PC-9 (cell line): ENCODE data around the gene PRR22.

Source experiments
- EZH2 ChIP-seq: fragments of 200-600 bp; sonication (generic); IDR thresholded peaks from 2 replicates; pipeline ENCODE4 v1.8.0; 2017; ENCODE audit warnings: antibody characterized with exemption, low read depth
- TF ChIP-seq, protein P1 (sequence below): fragments of 200-600 bp; sonication (generic); conservative IDR thresholded peaks from 2 replicates; pipeline ENCODE4 v1.6.1; 2017; ENCODE audit warnings: mixed run types, antibody characterized with exemption, mild to moderate bottlenecking, moderate library complexity

DNA sequence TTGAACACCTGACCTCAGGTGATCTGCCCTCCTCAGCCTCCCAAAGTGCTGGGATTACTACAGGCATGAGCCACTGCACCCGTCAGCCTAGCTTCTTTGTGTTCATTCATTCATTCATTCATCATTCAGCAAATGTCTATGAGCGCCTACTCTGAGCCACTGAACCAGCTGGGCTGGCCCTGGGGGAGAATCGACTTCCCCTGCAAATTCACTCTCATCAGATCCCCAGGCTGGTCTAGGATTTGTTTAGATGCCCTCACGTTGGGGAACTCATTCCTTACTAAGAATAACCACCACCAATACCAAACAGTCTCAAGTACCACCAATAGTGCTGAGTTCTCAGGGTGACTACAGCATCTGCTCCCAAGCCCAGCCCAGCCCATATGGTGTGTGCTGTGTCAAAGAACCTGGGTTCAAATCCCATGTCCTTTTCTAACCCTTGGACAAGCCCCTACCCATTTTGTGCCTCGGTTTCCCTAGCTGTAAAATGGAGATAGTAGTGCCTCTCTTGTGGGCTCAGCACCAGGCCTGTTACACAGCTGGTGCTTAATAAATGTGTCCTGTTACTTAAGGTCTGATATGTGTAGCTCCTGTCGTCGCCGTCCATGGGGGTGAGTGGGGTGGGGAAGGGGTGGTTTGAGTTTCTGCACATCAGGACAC lies 37.1 kb upstream of the PRR22 start:
- TF ChIP-seq, protein P1, sequence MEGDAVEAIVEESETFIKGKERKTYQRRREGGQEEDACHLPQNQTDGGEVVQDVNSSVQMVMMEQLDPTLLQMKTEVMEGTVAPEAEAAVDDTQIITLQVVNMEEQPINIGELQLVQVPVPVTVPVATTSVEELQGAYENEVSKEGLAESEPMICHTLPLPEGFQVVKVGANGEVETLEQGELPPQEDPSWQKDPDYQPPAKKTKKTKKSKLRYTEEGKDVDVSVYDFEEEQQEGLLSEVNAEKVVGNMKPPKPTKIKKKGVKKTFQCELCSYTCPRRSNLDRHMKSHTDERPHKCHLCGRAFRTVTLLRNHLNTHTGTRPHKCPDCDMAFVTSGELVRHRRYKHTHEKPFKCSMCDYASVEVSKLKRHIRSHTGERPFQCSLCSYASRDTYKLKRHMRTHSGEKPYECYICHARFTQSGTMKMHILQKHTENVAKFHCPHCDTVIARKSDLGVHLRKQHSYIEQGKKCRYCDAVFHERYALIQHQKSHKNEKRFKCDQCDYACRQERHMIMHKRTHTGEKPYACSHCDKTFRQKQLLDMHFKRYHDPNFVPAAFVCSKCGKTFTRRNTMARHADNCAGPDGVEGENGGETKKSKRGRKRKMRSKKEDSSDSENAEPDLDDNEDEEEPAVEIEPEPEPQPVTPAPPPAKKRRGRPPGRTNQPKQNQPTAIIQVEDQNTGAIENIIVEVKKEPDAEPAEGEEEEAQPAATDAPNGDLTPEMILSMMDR, result no peak
- no peak for TF ChIP-seq EZH2
